HG03159 (cell line): Measurements from ENCODE around the gene IL36B.

Experiments
- ATAC-seq: cut with Tn5 transposase; IDR thresholded peaks from one replicate; pipeline ENCODE4 v1.9.1; 2021; ENCODE audit warnings: mild to moderate bottlenecking, moderate library complexity; ENCODE audit not compliant: unreplicated experiment

IL36B gene

GRCh38 chr2:113012436-113013335, 40.0 kb downstream of the IL36B start:
- no peak for ATAC-seq

GRCh38 chr2:113011108-113011507, 41.6 kb downstream of the IL36B start:
- ATAC-seq: no peak

GRCh38 chr2:113010088-113010487, 42.6 kb downstream of the IL36B start:
- ATAC-seq: no peak

- no peak for ATAC-seq
These were observed 43.0 kb downstream of the IL36B start for GRCh38 chr2:113009622-113010021.

- no peak for ATAC-seq
These were observed 45.4 kb downstream of the IL36B start for GRCh38 chr2:113007250-113007649.

- no peak for ATAC-seq
These were observed 47.6 kb downstream of the IL36B start, which contains the start of gene IL36A for GRCh38 chr2:113005030-113005509. Gene IL36A (plus strand): TSS chr2:113005459. CDS start chr2:113005872, 413 bp downstream.

GRCh38 chr2:113002677-113003076, 50.0 kb downstream of the IL36B start:
- no peak for ATAC-seq

- no peak for ATAC-seq
These were observed 52.2 kb downstream of the IL36B start for GRCh38 chr2:113000436-113000835.

- ATAC-seq: no peak
These were observed 55.5 kb downstream of the IL36B start for GRCh38 chr2:112997151-112997550.

GRCh38 chr2:112996635-112997034, 56.0 kb downstream of the IL36B start:
- ATAC-seq: no peak

- ATAC-seq: no peak
These were observed 57.2 kb downstream of the IL36B start for GRCh38 chr2:112995346-112995920.

GRCh38 chr2:112994648-112995047, 58.0 kb downstream of the IL36B start:
- no peak for ATAC-seq

- no peak for ATAC-seq
These were observed 58.8 kb downstream of the IL36B start for GRCh38 chr2:112993831-112994230.

GRCh38 chr2:112989611-112990010, 63.1 kb downstream of the IL36B start:
- ATAC-seq: no peak

- no peak for ATAC-seq
These were observed 67.6 kb downstream of the IL36B start for GRCh38 chr2:112985090-112985489.

GRCh38 chr2:112980537-112980936, 72.1 kb downstream of the IL36B start:
- ATAC-seq: no peak

- ATAC-seq: no peak
These were observed 72.9 kb downstream of the IL36B start for GRCh38 chr2:112979731-112980130.

- ATAC-seq: no peak
These were observed 75.1 kb downstream of the IL36B start, which contains the start of gene IL36G for GRCh38 chr2:112977559-112978056. Gene IL36G (plus strand): TSS chr2:112978006. CDS start chr2:112978639, 633 bp downstream.
